M059J (cell line): ENCODE measurements around the gene LCAT. TPM values are rescaled to one million over a fixed set of nuclear protein-coding genes. Genes with fewer than 3 reads are reported as not detected.
"Not testable (repeated sequence)": the region's sequence is repeated elsewhere in the genome, so short reads cannot be mapped to it uniquely, and the experiment has no call there.

Experiments used
- DNase-seq: peaks from one replicate; pipeline ENCODE4 v3.0.0-alpha.2; 2012; ENCODE audit warnings: low read depth
- total RNA-seq: library from RNA; depleted of rRNA; stranded (reverse); fragments of >200 nt; shearing (Covaris generic); gene quantifications from 2 replicates; pipeline ENCODE4 v1.2.3, GENCODE V29; 2014

LCAT gene
- total RNA-seq, 1 experiment from 2014 or later = 5.2 TPM

- no peak for DNase-seq
Observed at GRCh38 chr16:67933805-67934204, 10.1 kb downstream of the LCAT start.

DNA sequence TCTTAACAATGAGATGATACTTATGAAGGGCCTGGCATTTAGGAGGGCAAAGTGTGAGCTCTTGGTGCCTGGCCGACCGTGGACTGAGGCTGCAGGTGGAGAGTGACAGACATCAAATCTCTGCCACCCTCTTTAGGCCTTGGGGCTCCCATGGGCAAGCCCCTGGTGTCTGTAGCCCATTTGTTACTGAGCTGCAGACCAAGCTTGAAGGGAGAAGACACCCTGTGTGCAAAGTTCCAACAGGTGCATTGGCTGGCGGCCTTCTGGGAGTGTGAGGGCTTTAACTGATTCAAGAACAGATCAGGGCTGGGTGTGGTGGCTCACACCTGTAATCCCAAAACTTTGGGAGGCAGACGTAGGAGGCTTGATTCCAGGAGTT, 11.5 kb downstream of the LCAT start:
- no peak for DNase-seq

GRCh38 chr16:67931712-67932461, 12.0 kb downstream of the LCAT start, which contains the start of gene CTRL:
TSS of gene CTRL (minus strand) at chr16:67931862. CDS start at chr16:67931852, 10 bp downstream.
- no peak for DNase-seq

- no peak for DNase-seq
Observed at GRCh38 chr16:67930678-67931211, 13.2 kb downstream of the LCAT start.

DNA sequence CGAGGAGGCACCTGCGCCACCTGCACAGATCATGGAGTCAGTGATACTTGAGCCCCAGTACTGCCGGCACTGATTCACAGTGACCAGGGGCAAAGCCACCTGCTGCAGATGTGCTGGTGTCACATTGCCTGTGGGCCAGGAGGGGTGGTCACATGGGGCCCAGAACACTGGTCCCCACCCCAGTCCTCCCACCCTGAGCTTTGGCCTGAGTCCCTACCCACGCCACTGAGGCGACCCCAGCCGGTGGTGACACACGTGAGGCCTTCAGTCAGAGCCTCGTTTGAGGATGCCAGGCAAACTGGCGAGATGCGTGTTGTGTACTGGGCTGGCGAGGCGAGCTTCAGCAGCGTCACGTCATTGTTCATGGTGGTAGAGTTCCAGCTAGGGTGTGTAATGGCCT, 13.7 kb downstream of the LCAT start:
- DNase-seq = no peak

DNA sequence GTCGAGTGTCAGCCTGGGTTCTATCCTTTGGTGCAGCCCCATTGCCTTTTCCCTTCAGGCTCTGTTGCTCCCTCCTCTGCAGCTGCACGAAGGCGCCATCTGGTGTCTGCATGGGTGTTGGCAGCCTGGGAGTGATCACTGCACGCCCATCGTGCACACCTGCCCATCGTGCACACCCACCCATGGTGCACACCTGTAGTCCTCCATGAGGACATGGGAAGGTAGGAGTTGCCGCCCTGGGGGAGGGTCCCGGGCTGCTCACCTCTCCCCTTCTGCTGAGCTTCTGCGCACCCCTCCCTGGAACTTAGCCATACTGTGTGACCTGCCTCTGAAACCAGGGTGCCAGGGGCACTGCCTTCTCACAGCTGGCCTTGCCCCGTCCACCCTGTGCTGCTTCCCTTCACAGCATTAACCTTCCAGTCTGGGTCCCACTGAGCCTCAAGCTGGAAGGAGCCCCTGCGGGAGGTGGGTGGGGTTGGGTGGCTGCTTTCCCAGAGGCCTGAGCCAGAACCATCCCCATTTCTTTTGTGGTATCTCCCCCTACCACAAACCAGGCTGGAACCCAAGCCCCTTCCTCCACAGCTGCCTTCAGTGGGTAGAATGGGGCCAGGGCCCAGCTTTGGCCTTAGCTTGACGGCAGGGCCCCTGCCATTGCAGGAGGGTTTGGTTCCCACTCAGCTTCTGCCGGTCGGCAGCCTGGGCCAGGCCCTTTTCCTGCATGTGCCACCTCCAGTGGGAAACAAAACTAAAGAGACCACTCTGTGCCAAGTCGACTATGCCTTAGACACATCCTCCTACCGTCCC, 15.2 kb downstream of the LCAT start:
- peak; percentile 64 for DNase-seq

DNA sequence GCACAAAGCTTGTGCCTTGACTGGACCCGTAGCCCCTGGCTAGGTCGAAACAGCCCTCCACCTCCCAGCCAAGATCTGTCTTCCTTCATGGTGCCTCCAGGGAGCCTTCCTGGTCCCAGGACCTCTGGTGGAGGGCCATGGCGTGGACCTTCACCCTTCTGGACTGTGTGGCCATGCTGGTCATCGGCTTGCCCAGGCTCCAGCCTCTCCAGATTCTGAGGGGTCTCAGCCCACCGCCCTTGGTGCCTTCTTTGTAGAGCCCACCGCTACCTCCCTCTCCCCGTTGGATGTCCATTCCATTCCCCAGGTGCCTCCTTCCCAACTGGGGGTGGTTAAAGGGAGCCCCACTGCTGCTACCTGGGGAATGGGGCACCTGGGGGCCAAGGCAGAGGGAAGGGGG, 15.8 kb downstream of the LCAT start:
- DNase-seq = no peak

- no peak for DNase-seq
Observed at GRCh38 chr16:67927131-67927941, 16.6 kb downstream of the LCAT start.

DNA sequence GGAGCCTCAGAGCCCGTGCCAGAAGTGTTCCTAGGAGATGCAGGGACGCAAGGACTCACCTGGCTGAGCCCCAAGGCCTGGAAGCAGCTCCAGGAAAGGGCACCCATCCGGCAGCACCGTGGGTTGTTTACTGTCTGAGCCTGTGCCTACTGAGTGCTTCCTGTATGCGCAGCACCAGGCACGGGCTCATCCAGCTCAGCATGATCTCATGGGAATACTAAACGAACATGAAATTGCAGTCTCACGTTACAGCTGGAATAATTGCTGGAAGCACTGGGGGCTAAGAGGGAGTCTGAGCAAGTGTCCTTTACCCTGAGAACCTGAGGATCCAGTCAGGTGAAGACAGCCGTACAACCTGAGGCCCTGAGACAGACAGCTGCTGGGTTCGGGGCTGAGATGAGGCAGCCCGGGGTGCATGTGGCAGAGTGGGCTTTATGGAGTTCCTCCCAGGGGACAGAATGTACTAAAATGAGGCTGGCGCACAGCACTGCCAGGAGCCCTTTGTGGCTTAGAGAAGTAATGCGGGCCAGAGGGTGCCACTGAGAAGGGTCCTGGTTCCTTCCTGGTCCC, 17.7 kb downstream of the LCAT start:
- no peak for DNase-seq

- DNase-seq = no peak
Observed at GRCh38 chr16:67924140-67924906, 19.6 kb downstream of the LCAT start.

DNA sequence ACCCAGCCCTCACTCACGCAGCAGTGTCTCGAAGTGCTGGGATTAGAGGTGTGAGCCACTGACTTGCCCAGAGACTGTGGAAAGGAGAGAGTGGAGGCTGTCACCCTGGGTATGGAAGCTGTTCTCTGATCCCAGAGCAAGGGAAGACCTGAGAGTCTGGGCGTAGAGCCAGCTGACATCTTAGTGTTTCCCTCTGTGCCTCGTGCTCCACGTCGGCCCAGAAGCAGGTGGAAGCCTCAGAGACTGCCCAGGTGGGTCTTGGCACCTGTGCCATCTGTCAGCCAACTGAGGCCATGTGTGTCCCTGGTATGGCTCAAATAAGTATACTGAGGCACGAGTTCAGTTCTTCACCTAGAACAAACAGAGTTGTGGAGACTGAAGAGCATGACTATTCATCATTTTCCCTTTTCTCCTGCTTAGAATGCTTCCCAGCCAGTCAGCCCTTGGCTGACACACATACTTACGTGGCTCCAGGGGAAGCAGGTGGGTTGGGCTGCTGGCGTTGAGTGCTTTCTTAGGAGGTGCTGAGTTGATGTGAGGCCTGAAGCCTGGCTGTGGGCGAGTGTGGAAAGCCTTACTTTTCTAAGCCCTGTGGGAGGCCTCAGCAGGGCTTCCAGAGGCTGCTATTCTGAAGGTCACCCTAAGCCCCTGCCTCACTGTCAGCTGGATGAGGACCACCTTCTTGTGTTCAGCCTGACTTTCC, 20.4 kb downstream of the LCAT start:
- DNase-seq = no peak

DNA sequence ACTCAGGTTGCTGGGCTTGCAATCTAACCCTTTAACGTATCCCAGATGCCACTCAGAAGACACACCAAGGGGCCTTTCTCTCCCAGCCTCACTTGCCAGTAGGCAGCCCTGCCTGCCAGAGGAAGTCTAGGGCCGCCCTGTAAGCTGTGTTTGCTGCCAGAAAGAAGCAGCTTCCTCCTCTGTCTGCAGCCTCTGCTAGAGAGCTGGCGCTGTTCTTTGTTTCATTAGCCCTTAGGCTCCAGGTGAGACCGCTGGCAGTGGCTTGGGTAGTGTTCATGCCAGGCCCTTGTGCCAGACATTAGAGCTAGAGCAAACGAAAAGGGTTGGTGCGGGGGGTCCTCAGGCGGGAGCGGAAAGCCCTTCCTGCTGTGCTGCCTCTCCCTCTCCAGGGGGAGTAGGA, 21.2 kb downstream of the LCAT start:
- no peak for DNase-seq

DNA sequence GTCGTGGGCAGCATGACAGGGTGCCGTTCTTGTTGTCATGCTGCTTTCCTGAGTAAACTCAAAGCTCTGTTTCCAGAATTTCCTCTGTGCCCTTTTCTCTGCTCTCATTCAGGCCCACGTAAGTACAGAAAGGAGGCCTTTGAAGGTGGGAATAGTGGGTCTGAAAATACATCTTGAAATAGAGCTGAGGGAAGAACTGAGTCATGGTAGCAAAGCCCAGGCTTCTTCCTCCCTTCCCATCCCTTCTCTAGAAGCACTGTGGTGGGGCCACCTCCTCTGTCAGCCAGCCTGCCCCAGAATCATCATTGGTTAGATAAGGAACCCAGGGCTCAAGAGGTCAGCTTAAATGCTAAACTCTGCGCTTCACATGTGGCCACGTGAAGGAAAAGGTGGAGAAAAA, 21.7 kb downstream of the LCAT start:
- DNase-seq = no peak

DNA sequence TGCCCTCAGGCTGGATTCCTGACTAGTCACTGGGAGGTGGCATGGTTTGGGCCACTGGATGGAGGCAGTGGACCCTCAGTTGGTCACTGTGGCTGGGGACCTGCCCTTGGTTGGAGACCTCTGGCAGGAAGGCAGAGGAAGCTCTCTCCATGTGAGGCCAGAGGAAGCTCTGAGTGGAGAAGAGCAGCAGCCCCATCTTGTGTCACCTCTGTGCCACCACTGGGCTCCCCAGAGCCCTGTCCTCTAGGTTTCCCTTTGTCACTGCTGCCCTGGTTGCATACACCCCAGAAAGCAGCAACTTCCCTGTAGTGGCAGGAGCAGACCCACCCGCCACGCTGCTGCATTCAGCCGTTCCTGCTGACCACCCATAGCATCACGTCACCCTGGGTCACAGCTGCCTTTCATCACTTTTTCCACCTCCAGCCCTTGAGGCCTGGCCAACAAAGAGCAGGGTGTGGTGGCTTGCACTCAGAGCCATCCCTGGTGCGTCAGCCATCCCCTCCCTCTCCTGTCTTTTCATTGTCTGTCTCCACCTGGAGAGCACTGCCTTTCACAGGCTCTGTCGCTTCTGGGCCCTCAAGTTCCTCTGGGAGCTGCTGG, 24.2 kb downstream of the LCAT start:
- peak; percentile 18 for DNase-seq

DNA sequence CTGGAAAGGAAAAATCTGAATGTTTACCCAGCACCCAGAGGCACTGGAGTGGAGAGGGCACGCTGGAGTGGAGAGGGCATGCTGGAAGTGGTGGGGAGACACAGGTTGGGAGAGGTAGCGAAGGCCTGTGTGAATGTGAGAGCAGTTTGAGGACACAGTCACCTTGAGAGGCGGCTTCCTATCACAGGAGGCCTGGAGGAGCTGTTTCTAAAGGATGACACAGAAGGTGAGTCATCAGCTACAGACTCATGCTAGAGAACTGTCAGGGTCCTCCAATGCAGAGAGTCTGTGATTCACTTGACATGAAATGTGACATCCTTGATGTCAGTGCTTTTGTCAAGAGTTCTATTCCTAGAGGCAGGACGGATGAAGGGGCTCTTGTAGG, 26.1 kb downstream of the LCAT start:
- peak; percentile 94 for DNase-seq

DNA sequence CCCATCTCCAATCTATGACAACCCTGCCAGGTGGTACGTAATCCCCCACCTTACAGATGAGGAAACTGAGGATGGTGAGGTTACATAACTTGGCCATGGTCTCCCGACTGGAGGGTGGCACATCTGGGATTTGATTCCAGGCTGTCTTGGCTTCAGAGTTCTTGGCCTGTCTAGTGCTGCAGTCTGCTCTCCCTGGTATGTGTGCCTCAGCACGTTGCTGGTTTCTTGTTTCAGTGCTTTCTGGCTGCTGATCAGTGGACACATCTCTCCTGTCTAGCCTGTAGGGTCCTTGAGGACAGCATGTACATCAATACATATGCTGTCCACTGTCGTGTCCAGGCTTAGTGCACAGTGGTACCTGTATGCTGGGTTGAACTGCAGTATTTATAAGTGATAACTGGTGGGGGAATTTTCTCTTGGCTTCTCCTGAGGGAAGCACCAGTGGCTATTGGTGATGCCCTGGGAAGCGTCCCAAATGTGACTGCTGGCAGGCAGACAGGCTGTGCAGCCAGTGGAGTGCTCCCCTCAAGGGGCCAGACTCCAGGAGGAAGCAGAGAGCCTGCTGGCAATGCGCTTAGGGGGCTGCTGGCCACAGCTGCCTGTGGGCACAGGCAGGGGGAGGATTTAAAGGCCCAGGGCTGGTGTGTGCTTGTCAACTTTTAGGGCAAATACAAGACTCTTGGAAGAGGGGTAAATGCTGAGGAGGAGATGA, 26.6 kb downstream of the LCAT start:
- DNase-seq = peak; percentile 47

DNA sequence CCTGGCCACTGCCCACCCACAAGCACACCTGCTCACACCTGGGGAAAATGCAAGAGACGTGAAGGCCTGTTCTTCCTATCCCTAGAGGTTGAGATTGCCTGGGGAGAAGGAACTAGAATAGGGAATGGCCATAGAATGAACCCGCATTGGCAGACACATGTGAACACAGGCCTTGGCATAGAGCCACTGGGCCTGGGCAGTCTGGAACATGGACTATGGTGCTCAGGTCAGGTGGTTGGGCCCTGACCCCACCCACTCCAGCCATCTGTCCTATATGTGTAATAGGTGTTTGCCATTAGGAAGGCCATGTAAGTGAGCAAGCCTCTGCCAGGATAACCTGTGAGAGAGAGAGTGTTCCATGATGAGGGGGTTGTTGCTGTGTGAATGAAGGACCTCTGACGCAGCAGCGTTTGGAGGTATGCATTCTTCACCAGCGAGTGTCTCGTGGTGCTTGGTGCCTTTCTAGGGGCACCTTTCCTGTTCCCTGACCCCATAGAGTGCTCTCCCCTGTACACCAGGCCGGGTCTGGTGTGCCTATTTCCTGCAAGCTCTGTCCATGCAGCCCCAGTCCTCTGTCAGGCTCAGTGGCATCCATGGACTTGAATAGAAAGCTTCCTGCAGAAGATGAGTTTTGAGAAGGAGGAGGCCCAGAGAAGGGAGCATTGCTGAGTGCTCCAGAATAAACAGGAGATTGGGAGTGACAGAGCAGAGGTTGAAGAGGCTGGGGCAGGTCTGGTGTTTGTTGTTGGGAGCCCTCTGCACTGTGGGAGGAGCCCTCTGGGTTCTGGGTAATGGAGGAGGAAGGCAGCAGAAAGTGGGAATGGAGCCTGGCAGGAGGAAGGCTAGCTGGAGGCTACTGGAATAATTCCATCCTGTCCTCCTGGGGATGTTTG, 27.8 kb downstream of the LCAT start:
- peak; percentile 37 for DNase-seq

GRCh38 chr16:67915496-67915769, 28.5 kb downstream of the LCAT start:
- not testable (repeated sequence) for DNase-seq
